HG03064 (cell line): ENCODE measurements around the gene DISP2.

ENCODE experiments used
- ATAC-seq: cut with Tn5 transposase; IDR thresholded peaks from one replicate; pipeline ENCODE4 v1.9.1; 2021; ENCODE audit warnings: low read depth; ENCODE audit not compliant: unreplicated experiment

DISP2 gene

GRCh38 chr15:40418126-40418525, 60.1 kb downstream of the DISP2 start:
- ATAC-seq = no peak

GRCh38 chr15:40420071-40420713, 62.2 kb downstream of the DISP2 start:
- no peak for ATAC-seq

- ATAC-seq = no peak
Observed at GRCh38 chr15:40420793-40421192, 62.8 kb downstream of the DISP2 start.

- ATAC-seq = no peak
Observed at GRCh38 chr15:40421246-40422157, 63.5 kb downstream of the DISP2 start.

GRCh38 chr15:40424483-40425115, 66.6 kb downstream of the DISP2 start:
- no peak for ATAC-seq

- ATAC-seq = no peak
Observed at GRCh38 chr15:40425681-40426080, 67.7 kb downstream of the DISP2 start.

- ATAC-seq = no peak
Observed at GRCh38 chr15:40427188-40427587, 69.2 kb downstream of the DISP2 start.

- no peak for ATAC-seq
Observed at GRCh38 chr15:40428185-40428584, 70.2 kb downstream of the DISP2 start.
